ENCODE results near the gene NRM. TPM values are rescaled to one million over a fixed set of nuclear protein-coding genes. Genes with fewer than 3 reads are reported as not detected.

NRM gene
- total RNA-seq, 1 experiment from 2014 or later: 31.2 TPM

DNA sequence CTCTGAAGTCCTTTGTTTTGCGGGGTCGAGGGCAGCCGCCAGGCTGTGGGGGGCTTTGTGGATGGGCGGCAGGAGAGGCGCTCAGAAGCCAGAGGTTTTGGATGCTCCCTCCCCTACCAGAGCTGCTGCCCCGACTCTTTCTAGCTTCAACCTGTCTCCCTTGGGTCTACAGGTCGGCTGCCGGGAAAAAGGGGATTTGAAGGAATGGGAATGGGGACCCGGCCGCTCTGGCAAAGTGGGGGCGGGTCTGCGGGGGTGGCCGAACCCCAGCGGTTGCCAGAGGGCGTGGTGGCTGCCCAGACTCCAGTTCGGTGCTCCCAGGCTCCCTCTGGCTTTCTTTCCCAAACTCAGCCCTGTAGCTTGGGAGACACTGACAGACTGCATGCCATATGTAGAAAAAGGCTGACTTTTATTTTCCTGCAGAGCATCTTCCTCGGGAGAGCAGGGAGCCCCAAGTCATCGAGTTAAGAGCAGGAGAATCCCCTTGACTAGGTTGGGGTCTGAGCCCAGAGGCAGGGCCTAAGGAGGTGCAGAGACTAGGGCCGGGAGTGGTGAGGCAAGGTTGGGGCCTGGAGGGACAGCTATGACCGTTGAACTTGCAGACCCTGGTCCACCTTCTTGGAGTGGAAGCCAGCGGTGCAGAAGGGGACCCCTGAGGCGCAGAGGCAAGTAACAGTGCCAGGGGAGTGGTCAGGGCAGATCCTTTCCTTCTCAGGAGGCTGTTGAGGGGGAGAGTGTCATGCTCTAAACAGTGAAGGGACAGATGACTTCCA lies 2.9 kb downstream of the NRM start (continued):
- TF ChIP-seq, protein P1, sequence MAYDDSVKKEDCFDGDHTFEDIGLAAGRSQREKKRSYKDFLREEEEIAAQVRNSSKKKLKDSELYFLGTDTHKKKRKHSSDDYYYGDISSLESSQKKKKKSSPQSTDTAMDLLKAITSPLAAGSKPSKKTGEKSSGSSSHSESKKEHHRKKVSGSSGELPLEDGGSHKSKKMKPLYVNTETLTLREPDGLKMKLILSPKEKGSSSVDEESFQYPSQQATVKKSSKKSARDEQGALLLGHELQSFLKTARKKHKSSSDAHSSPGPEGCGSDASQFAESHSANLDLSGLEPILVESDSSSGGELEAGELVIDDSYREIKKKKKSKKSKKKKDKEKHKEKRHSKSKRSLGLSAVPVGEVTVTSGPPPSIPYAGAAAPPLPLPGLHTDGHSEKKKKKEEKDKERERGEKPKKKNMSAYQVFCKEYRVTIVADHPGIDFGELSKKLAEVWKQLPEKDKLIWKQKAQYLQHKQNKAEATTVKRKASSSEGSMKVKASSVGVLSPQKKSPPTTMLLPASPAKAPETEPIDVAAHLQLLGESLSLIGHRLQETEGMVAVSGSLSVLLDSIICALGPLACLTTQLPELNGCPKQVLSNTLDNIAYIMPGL (CRISPR knock-in tag; IDR thresholded peaks at IDR 0.05): peak; percentile 7; the same call in 1 of the 2 replicates
- TF ChIP-seq CDX4 (CRISPR knock-in tag; IDR thresholded peaks at IDR 0.05; ENCODE audit: borderline replicate concordance) (no peak), KAT7 (CRISPR knock-in tag; IDR thresholded peaks at IDR 0.05; ENCODE audit: borderline replicate concordance) (peak; percentile 43; the same call in 1 of the 2 replicates), GABPB1 (CRISPR knock-in tag; IDR thresholded peaks at IDR 0.05) (no peak), TCF7 (CRISPR knock-in tag; IDR thresholded peaks at IDR 0.05; ENCODE audit: low read depth) (no peak), SMAD3 (CRISPR knock-in tag; IDR thresholded peaks at IDR 0.05; ENCODE audit: borderline replicate concordance) (no peak), ZNF232 (CRISPR knock-in tag; IDR thresholded peaks at IDR 0.05) (no peak), ESRRA (CRISPR knock-in tag; IDR thresholded peaks at IDR 0.05; ENCODE audit: borderline replicate concordance) (peak; percentile 53; the same call in 1 of the 2 replicates), FOXJ3 (CRISPR knock-in tag; IDR thresholded peaks at IDR 0.05; ENCODE audit: borderline replicate concordance) (no peak), JAZF1 (CRISPR knock-in tag; IDR thresholded peaks at IDR 0.05) (no peak), ZNF671 (CRISPR knock-in tag; IDR thresholded peaks at IDR 0.05) (no peak), RELA (CRISPR knock-in tag; IDR thresholded peaks at IDR 0.05; ENCODE audit: borderline replicate concordance) (0 out of 2 replicates have a peak, but pooled peaks have one; percentile 39), ZNF416 (CRISPR knock-in tag; IDR thresholded peaks at IDR 0.05) (no peak), RORB (CRISPR knock-in tag; IDR thresholded peaks at IDR 0.05) (no peak), FOXK1 (CRISPR knock-in tag; IDR thresholded peaks at IDR 0.05) (no peak), CREM (CRISPR knock-in tag; IDR thresholded peaks at IDR 0.05) (0 out of 2 replicates have a peak, but pooled peaks have one; percentile 46), PREB (CRISPR knock-in tag; IDR thresholded peaks at IDR 0.05; ENCODE audit: borderline replicate concordance) (no peak), IRF1 (CRISPR knock-in tag; IDR thresholded peaks at IDR 0.05) (no peak), ATF6 (CRISPR knock-in tag; IDR thresholded peaks at IDR 0.05) (no peak), ZNF263 (CRISPR knock-in tag; IDR thresholded peaks at IDR 0.05; ENCODE audit: low read depth) (no peak)
- TF ChIP-seq, protein P2, sequence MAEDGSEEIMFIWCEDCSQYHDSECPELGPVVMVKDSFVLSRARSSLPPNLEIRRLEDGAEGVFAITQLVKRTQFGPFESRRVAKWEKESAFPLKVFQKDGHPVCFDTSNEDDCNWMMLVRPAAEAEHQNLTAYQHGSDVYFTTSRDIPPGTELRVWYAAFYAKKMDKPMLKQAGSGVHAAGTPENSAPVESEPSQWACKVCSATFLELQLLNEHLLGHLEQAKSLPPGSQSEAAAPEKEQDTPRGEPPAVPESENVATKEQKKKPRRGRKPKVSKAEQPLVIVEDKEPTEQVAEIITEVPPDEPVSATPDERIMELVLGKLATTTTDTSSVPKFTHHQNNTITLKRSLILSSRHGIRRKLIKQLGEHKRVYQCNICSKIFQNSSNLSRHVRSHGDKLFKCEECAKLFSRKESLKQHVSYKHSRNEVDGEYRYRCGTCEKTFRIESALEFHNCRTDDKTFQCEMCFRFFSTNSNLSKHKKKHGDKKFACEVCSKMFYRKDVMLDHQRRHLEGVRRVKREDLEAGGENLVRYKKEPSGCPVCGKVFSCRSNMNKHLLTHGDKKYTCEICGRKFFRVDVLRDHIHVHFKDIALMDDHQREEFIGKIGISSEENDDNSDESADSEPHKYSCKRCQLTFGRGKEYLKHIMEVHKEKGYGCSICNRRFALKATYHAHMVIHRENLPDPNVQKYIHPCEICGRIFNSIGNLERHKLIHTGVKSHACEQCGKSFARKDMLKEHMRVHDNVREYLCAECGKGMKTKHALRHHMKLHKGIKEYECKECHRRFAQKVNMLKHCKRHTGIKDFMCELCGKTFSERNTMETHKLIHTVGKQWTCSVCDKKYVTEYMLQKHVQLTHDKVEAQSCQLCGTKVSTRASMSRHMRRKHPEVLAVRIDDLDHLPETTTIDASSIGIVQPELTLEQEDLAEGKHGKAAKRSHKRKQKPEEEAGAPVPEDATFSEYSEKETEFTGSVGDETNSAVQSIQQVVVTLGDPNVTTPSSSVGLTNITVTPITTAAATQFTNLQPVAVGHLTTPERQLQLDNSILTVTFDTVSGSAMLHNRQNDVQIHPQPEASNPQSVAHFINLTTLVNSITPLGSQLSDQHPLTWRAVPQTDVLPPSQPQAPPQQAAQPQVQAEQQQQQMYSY (CRISPR knock-in tag; IDR thresholded peaks at IDR 0.05): peak; percentile 62

Data from WTC11 (cell line).